GM12874 (cell line): ENCODE measurements around the gene SLC39A11.

Experiments used
- TF ChIP-seq, protein P1 (sequence below): IDR thresholded peaks from 2 replicates; pipeline ENCODE4 v1.5.1; 2011; ENCODE audit warnings: low read depth, mild to moderate bottlenecking, control low read depth, low read length, moderate library complexity; ENCODE audit not compliant: insufficient read depth

SLC39A11 gene

DNA sequence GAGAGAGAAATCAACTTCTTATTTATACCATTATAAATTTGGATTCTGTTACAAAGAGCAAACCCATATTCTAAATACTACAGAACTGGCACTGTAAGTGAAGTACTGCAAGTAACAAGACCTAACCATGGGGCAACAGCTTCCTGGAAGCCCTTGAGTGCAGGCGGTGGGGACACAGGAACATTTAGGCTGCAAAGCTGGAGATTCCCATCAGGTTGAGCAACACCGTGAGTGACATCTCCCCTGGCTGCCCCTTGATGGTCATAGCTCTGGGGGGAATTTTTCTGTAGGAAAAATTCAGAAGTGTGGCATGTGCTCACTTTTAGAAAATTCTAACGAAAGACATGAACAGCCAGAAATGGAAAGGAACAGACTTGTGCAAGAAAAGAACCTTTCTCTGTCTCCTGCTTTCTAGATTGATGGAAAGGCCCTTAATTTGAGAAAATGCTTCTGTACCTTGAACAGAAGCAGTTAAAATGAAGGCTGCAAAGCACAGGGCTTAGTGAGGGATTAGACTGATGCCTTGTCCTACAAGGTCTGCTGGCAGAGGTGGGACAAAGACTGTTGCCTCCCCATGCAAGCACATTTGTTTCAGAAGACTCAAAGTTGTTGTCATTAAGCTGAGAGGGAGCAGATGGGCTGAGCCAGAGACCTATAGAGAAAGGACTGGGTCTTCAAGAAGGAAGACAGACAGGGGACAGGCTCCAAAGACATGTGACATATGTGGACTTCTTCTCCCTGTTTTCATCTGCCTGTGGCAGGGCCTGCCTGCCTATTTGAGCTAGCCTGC is 380.8 kb downstream of the SLC39A11 start:
- TF ChIP-seq, protein P1, sequence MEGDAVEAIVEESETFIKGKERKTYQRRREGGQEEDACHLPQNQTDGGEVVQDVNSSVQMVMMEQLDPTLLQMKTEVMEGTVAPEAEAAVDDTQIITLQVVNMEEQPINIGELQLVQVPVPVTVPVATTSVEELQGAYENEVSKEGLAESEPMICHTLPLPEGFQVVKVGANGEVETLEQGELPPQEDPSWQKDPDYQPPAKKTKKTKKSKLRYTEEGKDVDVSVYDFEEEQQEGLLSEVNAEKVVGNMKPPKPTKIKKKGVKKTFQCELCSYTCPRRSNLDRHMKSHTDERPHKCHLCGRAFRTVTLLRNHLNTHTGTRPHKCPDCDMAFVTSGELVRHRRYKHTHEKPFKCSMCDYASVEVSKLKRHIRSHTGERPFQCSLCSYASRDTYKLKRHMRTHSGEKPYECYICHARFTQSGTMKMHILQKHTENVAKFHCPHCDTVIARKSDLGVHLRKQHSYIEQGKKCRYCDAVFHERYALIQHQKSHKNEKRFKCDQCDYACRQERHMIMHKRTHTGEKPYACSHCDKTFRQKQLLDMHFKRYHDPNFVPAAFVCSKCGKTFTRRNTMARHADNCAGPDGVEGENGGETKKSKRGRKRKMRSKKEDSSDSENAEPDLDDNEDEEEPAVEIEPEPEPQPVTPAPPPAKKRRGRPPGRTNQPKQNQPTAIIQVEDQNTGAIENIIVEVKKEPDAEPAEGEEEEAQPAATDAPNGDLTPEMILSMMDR, result no peak

DNA sequence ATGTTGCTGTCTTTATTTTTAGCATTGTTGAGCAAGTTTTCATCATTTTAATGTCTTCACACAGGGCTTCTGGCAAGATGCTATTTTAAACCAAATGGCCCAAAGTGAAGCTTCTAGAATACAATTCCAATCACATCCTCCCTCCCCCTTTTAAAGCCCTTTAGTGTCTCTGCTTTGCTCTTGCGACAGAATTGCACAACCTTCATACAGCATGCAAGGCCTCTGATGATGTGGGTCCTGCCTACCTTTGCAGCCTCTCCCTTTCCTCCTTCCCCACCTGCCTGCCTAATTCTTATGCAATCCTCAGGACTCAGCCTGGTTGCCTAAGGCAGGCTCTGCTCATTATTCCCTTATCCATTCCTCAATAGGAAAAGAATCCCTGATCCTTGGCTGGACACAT is 381.7 kb downstream of the SLC39A11 start:
- TF ChIP-seq, protein P1, result no peak

DNA sequence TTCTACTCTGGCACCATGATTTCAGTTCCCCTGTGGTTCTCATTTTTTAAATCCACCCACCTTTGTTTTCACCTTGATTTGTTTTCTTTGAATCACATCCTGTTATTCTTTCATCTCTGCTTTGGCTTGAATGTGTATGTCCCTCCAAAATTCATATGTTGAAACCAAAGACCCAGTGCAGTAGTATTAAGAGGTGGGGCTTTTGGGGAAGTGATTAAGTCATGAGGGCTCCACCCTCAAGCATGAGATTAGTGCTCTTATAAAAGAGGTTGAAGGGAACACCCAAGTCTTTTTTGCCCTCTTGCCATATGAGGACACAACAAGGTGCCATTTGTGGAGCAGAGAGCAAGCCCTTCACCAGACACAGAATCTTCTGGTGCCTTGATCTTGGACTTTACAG is 382.3 kb downstream of the SLC39A11 start:
- TF ChIP-seq, protein P1, result no peak

DNA sequence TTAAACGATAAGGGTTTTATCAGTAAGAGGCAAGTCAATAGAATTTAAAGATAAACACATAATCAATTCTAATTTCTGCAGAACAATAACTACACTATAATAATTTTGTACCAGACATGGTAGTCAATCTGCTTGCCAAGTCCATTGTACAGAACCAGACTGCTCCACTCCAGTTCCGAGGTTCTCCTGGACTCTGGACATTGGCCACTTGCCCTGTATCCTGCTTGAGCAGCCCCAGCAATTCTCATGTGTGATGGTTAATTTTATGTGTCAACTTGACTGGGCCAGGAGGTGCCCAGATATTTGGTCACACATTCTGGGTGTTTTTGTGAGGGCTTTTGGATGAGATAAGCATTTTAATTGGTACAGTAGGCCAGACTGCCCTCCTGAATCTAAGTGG is 384.6 kb downstream of the SLC39A11 start:
- TF ChIP-seq, protein P1, result no peak

DNA sequence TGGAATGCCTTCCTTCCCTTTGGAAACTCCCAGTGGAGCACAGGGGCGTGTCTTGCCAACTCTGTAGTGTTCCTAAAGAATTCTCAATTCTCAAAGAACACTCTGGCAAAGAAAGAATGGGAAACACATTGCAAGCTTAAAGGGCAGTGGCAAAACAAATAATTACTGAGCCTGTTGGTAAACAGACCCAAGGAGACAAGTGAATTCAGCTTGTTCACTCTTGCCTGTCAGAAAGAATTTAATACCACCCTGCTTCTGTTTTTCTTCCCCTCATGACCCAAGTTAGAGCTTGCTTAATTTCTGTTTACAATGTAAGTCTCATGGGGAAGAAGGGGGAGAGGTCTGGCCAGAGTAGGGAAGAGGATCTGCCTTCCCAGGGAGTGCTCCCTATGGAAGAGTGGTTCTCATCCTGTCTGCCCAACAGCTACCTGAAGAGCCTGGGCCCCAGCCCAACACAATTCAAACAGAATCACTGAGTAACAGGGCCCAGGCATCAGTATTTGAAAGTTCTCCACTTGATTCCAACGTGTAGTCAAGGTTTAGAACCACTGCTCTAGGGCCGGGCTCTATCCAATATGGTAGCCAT is 386.0 kb downstream of the SLC39A11 start:
- TF ChIP-seq, protein P1, result no peak

DNA sequence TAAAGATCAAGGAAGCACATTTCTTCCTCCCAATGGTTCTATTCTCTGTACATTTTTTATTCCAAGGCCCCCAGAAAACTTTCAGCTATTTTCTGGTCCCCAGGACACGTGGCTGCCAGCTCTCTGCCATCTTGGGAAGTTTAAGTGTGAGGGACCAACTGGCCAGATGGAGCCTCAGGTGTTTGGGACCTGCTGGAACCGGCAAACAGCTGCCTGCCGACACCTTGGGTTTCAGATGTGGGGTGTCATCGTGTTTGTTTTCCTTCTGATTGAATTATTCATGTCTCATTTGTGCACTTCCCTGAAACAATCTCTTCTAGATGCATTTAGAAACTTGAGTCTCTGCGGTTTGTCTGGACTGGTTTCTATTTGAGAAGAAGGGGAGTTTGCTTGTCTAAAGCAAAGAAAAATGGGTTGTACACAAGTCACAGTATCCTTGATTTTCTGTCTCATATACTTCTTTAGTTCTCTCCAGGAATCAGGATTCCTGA is 386.5 kb downstream of the SLC39A11 start:
- TF ChIP-seq, protein P1, result no peak

DNA sequence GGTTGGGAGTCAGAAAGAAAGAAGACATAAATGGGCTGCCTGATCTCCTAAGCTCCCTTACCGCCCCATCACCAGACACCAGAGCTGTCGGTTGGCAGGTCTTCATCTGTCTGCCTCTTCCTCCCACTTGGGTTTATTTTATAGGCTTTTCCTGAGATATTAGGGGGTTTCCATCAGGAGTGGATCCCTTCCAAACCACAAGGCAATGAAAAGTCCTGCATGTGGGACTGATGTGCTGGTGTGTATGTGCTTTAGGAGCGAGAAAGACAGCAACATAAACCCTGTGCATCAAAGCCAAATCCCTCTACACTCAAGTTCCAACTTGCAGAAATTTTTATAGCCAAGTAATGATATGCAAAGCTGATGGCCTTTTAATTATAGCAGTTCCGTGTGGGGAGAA is 389.5 kb downstream of the SLC39A11 start:
- TF ChIP-seq, protein P1, result no peak
